ENCODE measurements around the gene HS2ST1.
"Not testable (repeated sequence)": the region's sequence is repeated elsewhere in the genome, so short reads cannot be mapped to it uniquely, and the experiment has no call there.

HS2ST1 gene

DNA sequence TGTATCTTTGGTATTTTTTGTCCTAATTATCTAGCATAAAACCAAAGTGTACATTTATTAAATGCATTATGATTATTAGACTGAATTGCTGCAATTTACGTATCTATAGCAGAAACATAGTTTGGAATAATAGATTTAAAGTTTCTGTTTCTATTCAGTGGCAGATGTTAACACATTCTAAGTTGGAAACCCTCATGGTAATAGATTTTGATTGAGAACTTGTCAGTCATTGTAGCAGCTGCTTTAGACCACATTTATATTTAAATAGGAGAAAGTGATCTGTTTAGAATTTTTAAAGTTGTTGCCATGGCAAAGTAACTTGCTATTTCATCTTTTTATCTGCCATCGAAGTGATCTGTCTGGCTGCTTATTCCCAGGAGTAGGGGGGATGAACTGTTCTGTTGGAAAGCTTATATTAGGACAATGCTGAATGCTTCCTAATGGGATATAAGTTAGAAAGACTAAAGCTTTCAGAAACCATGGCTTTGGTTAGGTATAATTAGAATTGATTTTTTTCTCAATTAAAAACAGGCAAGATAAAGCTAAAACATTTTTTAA lies 61.6 kb downstream of the HS2ST1 start:
- no peak for DNase-seq

DNA sequence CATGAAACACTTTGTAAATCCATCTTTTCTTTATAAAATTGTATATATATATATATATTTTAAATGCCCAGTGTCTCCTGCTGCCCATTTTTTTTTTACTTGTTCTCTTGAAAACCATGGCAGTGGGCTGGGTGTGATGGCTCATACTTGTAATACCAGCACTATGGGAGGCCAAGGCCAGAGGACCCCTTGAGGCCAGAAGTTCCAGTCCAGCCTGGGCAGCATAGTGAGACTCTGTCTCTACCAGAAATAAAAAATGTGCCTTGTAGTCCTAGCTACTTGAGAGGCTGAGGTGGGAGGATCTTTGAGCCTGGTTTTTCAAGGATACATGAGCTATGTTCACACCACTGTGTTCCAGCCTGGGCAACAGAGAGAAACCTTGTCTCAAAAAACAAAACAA lies 62.2 kb downstream of the HS2ST1 start:
- DNase-seq = no peak

DNA sequence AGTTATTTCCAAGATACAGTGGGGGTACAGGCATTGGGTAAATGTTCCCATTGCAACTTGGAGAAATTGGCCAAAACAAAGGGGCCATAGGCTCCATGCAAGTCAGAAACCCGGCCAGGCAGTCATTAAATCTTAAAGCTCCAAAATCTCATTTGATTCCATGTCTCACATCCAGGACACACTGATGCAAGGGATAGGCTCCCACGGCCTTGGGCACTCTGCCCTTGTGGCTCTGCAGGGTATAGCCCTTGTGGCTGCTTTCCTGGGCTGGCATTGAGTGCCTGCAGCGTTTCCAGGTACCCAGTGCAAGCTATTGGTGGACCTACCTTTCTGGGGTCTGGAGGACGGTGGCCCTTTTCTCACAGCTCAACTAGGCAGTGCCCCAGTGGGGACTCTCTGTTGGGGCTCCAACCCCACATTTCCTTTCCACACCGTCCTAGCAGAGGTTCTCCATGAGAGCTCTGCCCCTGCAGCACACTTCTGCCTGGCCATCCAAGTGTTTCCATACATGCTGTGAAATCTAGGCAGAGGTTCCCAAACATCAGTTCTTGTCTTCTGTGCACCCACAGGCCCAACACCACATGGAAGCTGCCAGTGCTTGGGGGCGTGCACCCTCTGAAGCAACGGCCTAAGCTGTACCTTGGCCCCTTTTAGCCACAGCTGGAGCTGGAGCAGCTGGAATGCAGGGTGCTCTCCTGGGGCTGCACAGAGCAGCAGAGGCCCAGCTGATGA lies 67.2 kb downstream of the HS2ST1 start:
- DNase-seq = no peak

DNA sequence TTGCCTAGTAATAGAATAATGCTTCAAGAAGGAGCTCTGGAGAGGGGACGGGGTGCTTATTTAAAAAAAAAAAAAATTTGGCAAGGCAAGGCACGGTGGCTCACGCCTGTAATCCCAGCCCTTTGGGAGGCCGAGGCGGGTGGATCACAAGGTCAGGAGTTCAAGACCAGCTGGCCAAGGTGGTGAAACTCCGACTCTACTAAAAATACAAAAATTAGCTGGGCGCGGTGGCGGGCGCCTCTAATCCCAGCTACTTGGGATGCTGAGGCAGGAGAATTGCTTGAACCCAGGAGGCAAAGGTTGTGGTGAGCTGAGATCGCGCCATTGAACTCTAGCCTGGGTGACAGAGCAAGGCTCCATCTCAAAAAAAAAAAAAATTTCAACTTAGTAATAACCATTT lies 69.2 kb downstream of the HS2ST1 start:
- not testable (repeated sequence) for DNase-seq

DNA sequence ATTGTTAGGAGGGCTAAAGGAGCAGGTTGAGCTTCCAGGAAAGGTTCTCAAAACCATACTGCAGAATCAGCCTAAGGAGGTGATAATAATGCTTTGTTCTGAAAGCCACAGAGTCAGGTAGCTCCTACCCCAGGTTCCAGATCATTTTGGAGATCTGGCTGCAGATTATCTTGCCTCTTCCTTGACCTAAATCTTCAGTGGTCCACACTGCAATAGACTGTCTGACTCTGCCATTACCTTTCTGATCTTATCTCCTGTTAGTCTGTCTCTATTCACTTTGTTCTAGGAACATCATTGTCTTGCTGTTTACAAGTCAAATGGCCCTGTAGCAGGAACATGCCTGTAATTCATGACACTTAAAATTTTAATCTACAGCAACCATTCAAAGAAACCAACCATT lies 73.0 kb downstream of the HS2ST1 start:
- no peak for DNase-seq

DNA sequence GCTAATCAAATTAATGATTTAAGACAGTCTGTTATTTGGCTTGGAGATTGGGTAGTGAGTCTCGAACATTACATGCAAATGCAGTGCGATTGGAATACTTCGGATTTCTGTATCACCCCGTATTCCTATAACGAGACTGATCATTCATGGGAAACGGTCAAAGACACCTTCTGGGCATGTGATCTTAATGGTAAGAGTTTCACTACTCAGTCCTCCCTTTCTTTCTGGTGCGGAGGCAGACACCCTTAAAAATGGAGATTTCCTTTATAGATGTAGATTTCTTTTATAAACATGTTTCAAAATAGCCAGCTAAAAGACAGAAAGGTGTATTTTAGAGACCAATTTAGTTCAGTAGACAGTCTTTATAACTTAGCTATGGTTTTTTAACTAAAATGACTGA lies 74.4 kb downstream of the HS2ST1 start:
- DNase-seq = no peak

DNA sequence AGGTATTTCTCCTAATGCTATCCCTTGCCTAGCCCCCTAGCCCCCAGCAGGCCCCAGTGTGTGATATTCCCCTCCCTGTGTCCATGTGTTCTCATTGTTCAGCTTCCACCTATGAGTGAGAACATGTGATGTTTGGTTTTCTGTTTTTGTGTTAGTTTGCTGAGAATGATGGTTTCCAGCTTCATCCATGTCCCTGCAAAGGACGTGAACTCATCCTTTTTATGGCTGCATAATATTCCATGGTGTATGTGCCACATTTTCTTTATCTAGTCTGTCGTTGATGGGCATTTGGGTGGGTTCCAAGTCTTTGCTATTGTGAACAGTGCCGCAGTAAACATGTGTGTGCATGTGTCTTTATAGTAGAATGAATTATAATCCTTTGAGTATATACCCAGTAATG lies 75.3 kb downstream of the HS2ST1 start:
- DNase-seq = not testable (repeated sequence)

DNA sequence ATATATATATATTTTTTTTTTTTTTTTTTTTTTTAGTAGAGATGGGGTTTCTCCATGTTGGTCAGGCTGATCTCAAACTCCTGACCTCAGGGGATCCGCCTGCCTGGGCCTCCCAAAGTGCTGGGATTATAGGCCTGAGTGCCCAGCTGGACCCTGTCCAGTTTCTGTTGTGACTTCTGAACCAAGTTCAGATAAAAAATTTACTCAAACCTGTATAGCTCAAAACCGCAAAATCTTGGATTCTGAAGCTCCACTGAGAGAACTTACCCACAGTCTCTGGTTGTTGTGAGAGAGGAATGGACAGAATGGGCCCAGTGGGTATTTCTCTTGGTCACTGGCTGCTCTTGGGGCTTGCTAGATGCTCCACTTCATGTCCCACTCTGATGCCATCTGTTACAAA lies 76.4 kb downstream of the HS2ST1 start:
- peak; percentile 52 to 84 for DNase-seq

DNA sequence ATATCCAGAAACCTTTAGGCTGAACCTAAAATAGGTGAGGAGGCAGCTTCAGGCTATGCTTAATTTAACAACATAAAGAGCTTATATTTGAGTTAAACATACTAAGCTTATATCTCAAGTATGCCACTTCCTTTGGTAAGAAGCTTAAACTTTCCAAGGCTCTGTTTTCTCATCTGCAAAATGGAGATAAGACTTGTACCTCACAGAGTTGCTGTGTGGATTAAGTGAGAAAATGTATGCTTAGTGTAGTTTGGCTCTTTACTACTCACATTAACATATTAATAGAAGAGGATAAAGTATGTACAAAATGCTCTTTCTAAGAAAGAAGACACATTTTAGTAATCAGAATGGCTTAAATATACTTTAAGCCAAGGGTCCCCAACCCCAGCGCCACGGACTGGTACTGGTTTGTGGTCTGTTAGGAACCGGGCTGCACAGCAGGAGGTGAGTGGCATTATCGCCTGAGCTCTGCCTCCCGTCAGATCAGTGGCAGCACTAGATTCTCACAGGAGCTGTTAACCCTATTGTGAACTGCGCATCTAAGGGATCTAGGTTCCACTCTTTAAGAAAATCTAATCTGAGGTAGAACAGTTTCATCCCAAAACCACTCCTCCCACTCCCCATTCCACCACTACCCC lies 77.2 kb downstream of the HS2ST1 start:
- peak in 1 of 2 experiments; percentile 19 for DNase-seq

DNA sequence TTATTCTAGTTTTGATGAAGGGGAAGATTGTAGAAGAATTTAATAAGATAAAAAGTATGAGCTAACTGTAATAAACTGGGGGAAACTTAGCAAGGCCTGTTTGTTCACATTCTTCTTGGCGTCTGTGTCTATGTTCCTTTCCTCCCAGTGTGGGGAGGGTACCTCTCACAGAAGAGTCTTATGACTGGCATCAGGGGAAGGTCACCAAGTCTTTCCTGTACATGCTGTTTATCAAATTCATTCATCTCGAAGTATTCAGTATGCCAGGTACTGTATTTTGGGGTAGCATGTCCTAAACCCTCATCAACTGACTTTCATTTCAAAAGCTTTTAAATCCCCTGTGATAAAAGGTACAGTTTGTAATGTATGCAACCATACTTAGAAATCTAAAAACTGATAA lies 78.4 kb downstream of the HS2ST1 start:
- no peak for DNase-seq

DNA sequence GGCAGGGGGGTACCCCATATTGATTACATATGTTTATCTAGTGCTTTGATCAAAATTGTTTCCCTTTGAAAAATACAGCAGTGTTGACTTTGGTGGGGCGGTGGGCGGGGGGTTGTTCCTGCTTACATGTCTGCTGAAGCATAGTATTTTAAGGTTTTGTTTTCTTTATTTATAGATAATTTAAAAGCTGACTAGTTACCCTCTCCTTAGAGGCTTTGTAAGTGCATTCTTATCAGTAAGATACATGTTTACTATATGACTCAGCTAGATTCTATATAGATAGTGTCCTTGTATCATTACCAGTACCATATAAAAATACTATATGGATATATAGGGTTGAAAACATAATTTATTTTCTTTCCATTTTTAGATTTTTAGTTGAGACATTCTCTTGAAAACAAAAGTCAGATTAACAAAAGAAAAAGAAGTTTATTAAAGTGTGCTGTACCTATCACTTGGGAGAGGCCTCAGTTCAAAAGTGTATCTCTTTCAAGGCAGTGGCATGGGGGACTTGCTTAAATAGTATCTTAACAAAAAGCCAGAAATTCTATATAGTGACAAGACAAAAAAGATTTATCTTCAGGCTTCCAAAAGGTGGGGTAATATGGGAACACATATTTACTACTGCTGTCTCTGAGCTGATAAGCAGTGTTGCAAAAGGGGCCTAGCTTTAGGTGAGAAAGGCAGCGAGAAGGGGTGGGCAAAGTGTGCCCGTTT lies 79.0 kb downstream of the HS2ST1 start:
- no peak for DNase-seq

DNA sequence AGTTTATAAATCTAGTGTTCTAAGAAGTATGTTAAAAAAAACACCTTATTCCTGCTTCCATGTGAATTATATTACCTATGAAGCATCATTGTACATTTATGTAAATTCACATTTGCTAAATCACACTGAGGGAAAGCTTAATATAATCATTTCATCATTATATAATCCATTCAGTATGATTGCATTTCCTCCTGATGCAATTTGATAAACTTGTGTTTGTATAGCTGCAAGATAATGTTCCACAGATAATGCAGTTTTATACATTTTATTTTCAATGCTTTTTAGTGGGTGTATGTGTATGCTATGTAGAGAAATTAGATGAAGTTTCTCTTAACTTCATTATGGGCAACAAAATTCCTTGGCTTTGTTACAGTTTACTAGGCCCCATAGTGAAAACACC lies 79.6 kb downstream of the HS2ST1 start:
- DNase-seq = no peak

DNA sequence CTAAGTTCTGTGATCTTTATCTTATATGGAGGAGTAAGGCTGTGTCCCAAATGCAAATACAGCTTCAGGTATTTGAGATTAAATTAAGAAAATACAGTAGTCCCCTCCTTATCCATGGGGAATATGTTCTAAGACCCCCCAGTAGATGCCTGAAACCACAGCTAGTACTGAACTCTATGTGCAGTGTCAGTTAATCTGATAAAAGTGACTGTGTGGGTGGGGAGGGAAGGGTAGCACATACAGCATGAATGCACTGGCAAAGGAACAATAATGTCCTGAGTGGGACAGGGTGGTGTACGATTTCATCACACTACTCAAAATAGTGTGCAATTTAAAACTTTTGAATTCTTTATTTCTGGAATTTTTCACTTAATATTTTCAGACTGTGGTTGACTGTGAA lies 83.1 kb downstream of the HS2ST1 start:
- no peak for DNase-seq

DNA sequence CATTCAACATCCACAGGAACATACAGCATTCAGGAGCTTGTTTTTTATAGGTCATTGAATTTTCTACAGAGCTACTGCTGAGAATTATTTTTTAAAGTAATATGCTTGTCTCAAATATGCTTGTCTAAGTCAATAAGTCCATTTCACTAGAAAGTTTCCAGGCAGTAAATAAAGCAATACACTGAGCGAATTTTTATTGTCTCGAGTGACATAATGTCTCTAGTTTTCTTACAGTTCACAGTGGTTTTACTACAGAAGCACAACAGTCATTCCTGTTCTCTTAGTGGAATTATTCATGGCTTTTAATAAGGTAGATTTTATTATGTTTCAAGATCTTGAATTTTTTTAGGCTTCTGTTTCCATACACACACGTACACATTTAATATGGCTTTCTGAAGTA lies 83.8 kb downstream of the HS2ST1 start:
- no peak for DNase-seq

DNA sequence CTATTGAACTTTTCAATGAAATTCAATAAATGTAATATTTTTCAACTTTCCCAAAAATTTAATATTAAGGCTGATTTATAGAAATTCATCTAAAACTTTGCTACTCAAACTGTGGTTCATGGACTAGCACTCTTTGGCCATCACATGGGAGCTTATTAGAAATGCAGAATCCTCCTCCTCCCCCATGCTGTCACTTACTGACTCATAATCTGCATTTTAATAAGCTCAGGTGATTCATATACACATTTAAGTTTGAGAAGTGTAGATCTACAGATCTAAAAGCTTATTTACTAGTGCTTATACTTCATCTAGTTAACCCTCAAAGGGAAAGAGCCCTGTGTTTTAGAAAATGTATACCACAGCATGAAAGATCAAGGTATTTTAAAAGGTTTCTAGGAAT lies 84.3 kb downstream of the HS2ST1 start:
- DNase-seq = no peak

DNA sequence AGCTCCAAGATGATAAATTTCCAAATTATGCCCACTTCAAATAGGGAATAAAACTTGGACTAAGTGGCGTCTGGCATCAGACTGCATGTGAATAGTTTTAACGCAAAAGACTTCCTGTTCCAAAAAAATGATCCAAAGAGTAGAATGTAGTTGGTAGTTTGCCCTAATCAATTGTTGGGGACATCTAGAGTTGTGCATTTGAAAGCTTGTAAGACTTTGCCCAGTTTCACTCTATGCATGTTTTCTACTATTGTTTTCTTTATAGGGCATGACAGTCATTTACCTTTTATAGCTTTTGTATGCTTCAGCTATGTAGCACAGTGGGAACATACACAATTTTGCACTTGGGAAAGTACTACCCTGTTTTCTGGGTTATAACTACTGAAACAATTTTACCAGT lies 86.0 kb downstream of the HS2ST1 start:
- no peak for DNase-seq

DNA sequence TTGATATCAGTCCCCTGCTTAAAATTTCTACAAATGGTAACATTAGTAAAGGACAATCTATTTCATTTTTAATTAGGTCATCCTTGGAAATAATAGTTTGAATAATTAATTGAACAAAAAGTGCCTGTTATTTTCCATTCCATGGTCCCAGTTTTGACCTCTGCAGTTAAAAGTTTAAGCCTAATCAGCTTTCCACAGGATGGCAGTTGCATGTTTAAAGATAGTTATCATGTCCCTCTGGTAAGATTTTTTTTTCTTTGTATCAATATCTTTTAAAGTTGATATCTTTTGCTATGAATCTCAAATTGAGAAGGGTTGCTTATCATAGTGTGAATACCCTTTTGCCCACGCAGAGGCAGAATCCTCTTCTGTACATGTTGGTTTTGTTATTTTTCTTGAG lies 90.4 kb downstream of the HS2ST1 start:
- no peak for DNase-seq

DNA sequence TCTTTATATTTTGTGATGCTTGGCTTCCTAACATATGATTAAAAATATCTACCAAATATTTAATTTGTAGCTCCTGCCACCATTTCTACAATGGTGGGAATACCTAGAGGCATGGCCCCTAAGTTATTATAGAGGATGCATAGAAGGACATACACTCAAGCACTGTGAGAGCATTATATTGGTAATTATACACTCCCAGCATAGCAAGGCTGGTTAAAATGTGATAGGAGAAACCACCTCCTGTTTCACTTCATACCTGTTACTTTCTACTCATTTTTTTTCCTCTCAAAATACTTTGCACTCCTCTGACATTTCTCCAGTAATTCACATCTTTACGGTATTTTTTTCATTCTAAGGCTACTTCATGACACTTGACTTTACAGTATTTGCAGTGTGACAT lies 92.9 kb downstream of the HS2ST1 start:
- DNase-seq = no peak

DNA sequence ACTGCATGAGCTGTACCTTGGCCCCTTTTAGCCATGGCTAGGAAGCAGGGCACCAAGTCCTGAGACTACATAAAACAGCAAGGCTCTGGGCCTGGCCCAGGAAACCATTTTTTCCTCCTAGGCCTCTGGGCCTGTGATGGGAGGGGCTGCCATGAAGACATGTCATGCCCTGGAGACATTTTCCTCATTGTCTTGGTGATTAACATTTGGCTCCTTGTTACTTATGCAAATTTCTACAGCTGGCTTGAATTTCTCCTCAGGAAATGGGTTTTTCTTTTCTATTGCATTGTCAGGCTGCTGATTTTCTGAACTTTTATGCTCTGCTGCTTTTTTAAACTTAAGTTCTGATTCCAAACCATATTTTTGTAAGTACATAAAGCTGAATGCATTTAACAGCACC lies 99.0 kb downstream of the HS2ST1 start:
- not testable (repeated sequence) for DNase-seq

DNA sequence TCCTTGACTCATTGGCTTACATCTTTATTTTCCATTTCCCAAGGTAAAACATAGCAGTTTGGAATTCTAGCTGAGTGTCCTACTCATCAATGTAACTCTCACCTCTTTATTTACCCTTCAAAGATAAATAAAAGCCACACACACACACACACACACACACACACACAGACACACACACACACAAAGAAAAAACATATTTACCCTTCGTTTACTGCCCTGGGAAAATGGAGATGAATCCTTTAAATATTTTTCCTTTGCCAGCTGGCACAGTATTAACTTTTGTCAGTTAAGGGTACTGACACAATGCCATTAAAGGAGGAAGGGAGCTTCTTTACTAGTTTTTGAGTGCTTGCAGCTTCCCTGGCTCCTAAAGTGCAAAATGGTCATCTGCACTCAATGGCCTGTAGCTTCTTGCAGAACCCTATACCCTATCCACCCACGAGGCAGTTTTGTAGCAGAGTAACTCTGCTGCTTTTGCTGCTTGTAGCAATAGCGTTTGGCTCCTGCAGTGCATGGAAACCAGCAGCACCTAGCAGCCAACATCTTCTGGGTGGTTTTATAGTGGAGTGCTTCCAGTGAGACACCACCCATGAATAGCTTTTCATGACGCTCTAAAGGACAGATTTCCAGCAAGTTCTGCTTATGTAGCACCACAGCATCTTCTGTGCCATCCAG lies 103.7 kb downstream of the HS2ST1 start:
- DNase-seq = peak in 1 of 2 experiments; percentile 13

DNA sequence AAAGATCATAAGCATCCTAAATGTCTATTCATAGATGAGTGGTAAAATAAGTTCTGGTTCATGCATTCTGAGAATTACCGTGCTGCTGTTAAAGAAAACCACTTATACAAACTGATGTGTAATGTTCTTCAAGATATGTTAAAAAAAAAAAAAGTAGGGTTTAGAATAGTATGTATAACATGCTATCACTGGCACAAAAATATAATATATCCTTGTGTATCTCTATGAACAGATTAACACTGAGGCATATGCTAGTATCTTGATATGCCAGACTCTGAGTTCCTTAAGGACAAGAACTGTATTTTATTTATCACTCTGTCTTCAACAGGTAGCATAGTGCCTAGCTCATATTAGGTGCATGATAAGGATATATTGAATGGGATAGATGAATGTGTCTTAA lies 108.9 kb downstream of the HS2ST1 start:
- DNase-seq = no peak

DNA sequence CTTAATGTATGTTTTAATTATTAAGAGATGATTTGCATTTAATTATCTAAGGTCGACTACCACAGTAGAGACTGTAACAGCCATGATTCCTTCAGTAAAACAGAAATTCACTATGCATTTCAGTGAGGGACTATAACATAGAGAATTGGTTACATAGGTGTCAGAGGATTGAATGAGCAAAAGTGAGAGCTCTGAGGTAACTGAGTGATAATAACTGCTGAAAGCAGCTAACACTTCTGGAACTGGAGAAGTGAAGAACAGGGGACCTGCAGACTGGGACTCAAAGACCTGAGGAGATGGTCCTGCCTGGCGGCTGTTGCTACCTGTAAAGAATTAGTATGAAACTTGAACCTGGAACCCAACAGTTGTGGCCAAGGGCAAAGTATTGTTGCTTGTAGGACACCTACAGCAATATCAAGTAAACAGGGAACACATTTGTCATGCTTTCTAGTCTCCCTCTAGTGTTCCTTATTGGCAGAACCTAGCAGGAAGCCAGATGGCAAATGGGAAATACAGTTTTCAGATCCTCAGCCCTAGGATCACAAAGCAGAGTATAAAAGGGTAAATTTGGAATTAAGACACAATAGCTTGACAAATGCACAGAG lies 110.6 kb downstream of the HS2ST1 start:
- DNase-seq = peak; percentile 25 to 64

DNA sequence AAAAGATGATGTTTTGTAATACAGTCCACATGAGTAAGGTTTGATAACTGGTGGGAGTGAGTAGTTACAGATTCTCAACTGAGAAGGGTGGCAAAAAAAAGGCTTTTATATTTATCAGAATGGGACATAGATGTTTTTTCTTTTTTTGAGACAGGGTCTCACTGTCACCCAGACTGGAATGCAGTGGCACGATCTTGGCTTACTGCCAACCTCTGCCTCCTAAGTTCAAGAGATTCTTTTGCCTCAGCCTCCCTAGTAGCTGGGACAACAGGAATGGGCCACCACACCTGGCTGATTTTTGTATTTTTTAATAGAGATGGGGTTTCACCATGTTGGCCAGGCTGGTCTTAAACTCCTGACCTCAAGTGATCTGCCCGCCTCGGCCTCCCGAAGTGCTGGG lies 113.1 kb downstream of the HS2ST1 start:
- not testable (repeated sequence) for DNase-seq

Measured in NCI-H524 (cell line).